Left hindlimb (tissue), 1 donor: ENCODE results near the gene RRP1.

Source experiments
- DNase-seq: peaks from one replicate; pipeline ENCODE4 v3.0.0-alpha.2; 2018

The RRP1 gene

DNA sequence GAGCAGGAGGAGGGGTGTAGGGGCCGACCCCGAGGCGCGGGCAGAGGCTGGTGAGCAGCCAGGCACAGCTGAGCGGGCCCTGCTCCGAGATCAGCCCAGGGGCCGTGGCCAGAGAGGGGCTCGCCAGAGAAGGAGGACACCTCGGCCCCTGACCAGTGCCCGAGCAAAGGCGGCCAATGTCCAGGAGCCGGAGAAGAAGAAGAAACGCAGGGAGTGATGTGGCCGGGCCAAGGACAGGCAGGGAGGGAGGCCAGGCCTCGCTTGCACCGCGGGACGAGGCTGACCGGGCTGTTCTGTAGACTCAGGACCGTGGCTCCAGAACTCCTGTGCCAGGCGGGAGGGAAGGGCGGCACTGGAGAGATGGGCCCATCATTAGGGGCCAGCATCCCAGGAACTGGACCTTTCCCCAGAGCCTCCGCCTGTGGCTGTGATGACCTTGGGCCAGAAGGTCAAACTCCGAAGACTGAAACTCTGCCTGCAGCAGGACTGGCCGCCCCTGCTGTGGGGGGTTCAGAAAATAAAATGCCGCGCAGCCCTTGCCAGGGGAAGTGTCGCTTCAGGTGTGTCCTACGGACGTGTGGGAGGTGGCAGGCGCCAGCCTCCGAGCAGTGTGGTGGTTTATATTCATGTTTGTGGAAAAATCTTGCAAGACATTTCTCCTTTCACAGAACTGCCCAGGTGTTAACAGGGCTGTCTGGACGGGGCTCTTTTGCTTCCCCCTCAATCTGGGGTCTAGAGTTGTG is 14.4 kb downstream of the RRP1 start:
- DNase-seq = no peak

DNA sequence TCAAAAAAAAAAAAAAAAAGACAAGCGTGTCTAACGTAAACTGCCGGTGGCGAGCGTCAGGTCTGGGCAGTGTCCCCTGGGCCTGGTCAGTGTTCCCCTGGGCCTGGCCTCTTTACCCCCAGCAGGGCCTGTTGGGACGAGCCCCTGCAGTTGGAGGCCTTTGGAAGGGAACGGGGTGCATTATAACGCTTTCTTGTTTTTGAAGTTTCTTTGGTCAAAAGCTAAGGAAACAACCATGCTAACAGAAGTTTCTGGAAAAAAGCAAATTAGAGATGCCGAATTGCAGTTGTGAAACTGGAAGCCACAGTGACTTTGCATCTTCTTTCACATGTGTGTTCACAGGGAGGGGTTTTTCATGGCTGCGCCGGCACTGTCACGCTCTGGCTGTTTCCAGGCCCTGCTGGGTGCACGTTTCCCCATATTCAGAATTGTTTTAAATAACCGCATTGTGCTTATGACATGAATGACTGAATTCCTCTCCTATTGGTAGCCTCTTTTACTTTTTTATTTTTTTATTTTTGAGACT is 16.0 kb downstream of the RRP1 start:
- DNase-seq = no peak

GRCh38 chr21:43806017-43806710 is 16.8 kb downstream of the RRP1 start:
- DNase-seq = no peak

- DNase-seq = no peak
These were observed 19.0 kb downstream of the RRP1 start for GRCh38 chr21:43808367-43808766.

- no peak for DNase-seq
These were observed 19.5 kb downstream of the RRP1 start for GRCh38 chr21:43808832-43809251.

GRCh38 chr21:43809346-43809799 is 20.0 kb downstream of the RRP1 start:
- no peak for DNase-seq

DNA sequence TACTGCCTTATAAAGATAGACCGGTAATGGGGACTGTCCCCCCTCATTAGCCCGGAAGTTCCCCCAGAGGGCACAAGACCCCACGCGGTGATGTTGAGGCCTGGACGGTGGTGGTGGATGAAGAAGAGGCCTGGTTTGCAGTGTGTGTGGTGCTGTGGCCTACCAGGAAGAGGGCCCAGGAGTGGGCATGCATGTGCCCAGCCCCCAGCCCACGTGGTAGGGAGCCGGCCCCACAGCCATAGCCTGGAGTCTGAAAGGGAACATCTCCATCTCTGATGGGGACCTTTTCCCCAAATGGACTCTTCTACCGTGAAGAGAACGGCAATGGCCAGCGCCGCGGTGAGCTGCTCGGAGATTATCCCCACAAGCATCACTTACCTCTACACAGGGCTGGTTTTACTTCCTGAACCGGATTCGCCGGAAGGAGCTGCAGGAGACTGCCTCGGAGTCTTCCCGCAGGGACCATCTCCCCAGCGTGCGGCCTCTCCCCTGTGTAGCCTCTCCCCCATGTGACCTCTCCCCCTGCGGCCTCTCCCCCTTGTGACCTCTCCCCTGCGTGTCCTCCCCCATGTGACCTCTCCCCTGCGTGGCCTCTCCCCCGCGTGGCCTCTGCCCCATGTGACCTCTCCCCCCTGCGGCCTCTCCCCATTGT is 20.6 kb downstream of the RRP1 start:
- DNase-seq = no peak

DNA sequence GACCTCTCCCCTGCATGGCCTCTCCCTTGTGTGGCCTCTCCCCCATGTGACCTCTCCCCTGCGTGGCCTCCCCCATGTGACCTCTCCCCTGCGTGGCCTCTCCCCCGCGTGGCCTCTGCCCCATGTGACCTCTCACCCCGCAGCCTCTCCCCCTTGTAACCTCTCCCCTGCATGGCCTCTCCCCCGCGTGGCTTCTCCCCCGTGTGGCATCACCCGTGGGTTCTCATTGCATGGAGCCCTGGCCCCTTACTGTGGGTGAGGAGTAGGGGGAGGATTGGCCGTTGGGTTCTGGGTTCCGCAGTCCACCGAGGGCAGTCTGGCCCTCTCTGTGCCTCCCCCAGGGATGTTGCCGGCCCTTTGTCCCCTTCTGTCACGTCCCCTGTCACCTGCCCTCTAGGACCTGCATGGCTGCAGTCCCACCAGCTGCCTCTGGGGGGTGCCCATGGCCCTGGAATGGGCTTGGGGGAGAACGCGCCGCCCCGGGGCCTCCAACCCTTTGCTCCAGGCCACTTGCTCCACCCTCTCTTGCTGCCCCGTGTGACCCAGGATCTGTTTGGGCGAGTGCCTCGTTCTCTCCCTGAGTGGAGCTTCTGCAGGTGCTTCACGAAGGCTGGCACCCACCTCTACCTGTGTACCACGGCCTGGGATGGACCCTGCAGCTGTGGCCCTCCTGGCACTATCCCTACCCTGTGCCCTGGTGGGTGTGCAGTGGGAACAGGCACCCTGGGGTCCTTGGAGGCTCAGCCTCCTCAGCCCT is 21.3 kb downstream of the RRP1 start:
- DNase-seq = peak; percentile 77

DNA sequence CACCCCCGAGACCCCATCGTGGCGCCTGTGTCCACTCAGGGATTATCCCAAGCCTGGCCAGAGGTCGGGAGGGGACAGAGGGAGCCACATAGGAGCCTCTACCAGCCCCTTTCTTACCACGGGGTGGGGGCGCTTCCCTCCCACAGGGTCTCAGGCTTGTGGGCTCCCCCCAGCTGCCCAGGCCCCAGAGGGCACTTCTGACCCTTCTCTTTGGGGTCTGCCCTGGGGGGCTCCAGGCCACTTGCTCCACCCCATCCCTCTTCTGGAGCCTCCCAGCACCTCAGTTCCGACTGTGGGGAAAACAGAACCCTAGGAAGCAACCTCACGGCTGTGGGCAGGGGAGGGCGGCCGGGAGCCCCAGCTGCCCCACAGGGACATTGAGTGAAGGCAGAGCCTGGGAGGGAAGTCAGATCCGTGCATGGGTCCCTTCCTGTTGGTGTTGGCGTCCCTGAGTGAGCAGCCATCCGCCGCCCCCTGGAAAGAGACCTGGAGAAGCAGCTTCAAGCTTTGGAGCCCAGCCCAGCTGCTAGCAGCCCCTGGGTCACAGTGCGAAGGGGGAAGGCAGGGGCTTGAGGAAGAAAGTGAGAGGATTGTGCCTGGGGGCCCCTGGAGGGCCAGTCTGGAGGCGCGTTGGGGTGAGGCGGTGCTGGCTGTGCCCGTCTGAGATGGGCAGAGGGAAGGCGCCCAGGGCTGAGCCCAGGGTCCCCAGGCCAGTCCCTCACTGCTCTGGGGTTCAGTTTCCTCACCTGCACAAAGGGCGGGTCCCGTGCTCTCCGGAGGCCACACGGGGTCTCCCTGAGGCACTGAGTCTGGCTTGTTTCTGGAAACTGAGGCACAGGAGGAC is 22.1 kb downstream of the RRP1 start:
- no peak for DNase-seq

- no peak for DNase-seq
These were observed 22.9 kb downstream of the RRP1 start for GRCh38 chr21:43812139-43812821.

DNA sequence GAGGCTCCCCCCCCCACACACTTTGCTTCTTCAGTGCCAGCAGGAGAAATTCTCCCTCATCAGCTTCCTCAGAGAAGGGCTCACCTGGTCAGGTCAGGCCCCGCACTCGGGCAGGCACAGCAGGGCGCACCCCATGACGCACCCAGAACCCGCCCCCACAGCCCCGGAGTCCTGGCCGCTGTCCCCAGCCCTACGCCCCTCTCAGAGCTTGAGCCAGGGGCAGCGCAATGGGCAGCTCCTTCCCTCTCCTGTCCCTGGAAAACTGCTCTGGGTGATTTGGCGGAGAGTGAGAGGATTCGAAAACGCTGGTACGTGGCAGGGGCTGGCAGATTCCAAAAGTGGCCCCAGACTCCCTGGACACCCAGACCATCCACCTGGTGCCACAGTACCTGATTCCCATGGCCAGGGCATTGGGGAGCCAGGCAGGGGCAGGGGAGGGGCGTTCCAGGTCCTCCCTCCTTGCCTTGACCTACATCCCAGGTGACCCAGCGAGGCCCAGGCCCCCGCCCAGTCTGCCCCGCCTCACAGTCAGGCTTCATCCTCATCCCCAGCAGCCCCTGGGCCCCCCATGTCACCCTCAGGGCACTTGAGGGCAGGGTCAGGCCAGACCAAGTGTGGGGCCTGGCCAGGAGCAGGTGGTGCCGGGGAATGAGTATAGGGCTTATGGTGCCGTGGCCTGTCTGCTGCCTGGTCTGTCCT is 23.7 kb downstream of the RRP1 start:
- no peak for DNase-seq

DNA sequence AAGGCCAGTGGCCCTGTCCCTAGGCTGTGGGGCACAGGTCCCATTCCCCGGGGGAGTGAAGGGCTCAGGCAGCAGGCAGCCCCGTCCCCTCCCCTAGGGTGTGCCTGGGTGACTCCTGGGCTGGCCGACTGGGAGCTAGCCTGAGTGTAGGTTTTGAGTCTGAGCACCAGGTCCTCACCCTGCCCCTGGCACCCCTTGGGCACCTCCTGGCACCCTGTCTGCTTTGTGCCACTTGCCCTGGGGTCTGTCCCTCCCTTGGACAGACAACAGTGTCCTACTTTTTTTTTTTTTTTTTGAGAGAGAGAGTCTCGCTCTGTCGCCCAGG is 24.2 kb downstream of the RRP1 start:
- DNase-seq = no peak

- DNase-seq = no peak
These were observed 25.1 kb downstream of the RRP1 start for GRCh38 chr21:43814215-43815106.

DNA sequence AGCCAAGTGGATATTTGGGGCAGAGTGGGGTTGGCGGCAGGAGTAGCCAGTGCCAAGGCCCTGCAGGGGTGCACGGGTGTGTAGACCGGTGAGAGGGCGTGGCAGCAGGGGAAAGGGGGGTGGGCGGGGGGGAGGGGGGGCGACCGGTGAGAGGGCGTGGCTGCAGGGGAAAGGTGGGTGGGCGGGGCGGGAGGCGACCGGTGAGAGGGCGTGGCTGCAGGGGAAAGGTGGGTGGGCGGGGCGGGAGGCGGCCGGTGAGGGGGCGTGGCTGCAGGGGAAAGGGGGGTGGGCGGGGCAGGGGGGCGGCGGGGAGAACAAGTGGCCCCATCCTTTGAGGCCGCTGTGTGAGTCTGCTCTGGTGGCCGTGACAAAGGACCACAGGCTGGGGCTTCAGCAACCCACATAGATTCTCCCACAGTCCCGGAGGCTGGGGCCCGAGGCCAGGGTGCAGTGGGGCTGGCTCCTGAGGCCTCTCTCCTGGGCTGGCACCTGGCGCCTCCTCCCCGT is 25.8 kb downstream of the RRP1 start:
- DNase-seq = no peak

DNA sequence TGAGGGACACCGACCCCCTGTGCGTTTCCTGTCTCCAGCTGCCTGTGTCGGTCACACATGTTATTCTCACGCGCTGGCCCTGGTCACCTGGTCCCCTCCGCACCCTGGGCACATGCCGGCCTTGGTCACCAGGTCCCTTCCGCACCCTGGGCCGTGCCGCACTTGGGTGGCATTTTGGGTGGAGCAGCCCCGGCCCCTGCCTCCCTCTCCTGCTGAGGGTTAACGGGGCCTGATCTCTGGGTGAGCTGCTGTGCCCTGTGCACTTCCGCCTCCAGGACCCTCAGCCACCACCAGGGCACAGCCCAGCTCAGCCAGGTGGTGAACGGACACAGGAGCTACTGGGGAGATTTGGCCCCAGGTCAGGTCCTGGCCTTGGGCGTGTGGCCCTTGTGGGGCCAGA is 26.6 kb downstream of the RRP1 start:
- no peak for DNase-seq

DNA sequence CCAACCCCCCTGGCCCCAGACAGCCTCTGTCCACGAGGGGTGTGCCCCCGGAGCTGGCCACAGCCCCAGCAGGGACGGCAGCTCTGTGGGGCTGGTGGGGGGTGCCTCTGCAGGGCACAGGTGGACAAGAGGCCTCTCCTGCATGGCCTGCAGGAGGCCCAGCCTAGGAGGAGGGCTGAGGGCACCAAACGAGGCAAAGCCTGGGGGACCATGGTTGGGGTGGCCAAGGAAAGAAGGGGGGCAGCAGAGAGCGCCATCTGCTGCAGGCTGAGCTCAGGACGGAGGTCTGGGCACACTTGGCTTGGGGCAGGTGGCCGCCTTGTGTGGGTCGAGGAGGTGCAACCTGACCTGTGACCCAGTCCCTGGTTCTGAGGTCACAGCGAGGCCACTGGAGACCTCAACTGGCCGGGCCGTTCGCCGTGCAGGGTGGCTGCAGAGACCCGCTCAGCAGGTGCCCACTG is 27.3 kb downstream of the RRP1 start:
- DNase-seq = peak; percentile 27

- DNase-seq = peak; percentile 19
These were observed 28.0 kb downstream of the RRP1 start for GRCh38 chr21:43817157-43818086.

GRCh38 chr21:43818685-43819084 is 29.3 kb downstream of the RRP1 start:
- peak; percentile 26 for DNase-seq
